K562 (cell line): ENCODE data around the gene FMO1. TPM values are rescaled to one million over a fixed set of nuclear protein-coding genes. Genes with fewer than 3 reads are reported as not detected.

Source experiments
- ATAC-seq: fragments of 200-7000 bp; cut with Tn5 transposase; 3 replicates; pipeline ENCODE4 v1.9.1; 2020; ENCODE audit warnings: moderate library complexity
- BruUV-seq: library from RNA; stranded (reverse); fragments of 400-500 nt; replicated peaks from 2 replicates; lab custom pipeline; 2021; lab: Mats Ljungman, UMichigan
- CTCF ChIA-PET: fragments of 300-600 bp; formaldehyde crosslinking; extraction: SDS; loops from one replicate; lab custom pipeline; 2021; ENCODE audit warnings: low intra/inter-chr PET ratio; lab: Yijun Ruan, JAX
- POLR2A ChIA-PET: fragments of 300-600, 350-650 bp; sonication (Branson Sonifier 250); formaldehyde crosslinking; extraction: SDS; loops from one replicate; lab custom pipeline; 2021; ENCODE audit warnings: antibody characterized with exemption, inconsistent platforms; lab: Yijun Ruan, JAX
- DNase-seq, 4 experiments: peaks; one replicate each; pipeline versions ENCODE4 v3.0.0 to v3.0.0-alpha.2; 2011 to 2018; ENCODE audit warnings: low spot score in 3 of 4, mixed read lengths in 3 of 4; ENCODE audit errors: extremely low read depth in 1 of 4
- FAIRE-seq: peaks from 2 replicates; lab custom pipeline; 2011; peaks lifted over from hg19 to GRCh38; lab: Jason Lieb, UNC
- H2AFZ ChIP-seq: 2 replicates; pipeline ENCODE4 v1.6.0; 2011; ENCODE audit warnings: low read depth, low read length, control low read depth, inconsistent platforms
- H3K27ac ChIP-seq: fragments of 200-600 bp; 3 replicates; pipeline ENCODE4 v1.8.0; 2011; ENCODE audit warnings: low read depth, mild to moderate bottlenecking, control low read depth, inconsistent platforms, low read length, moderate library complexity, mixed read lengths; ENCODE audit errors: extremely low read depth
- H3K27me3 ChIP-seq, 2 experiments: fragments of 300-600 bp in 1 of 2; 2 replicates in 1 of 2; 3 replicates in 1 of 2; pipeline versions ENCODE4 v1.6.0 to v1.8.0; 2011; ENCODE audit warnings: inconsistent platforms in 2 of 2, low read length in 2 of 2, mild to moderate bottlenecking in 1 of 2, mixed read lengths in 1 of 2, moderate library complexity in 1 of 2; ENCODE audit not compliant: control insufficient read depth in 2 of 2, insufficient read depth in 2 of 2
- H3K36me3 ChIP-seq: fragments of 300-600 bp; 3 replicates; pipeline ENCODE4 v1.8.0; 2011; ENCODE audit warnings: mild to moderate bottlenecking, low read length, inconsistent platforms; ENCODE audit not compliant: control insufficient read depth, insufficient read depth
- H3K4me1 ChIP-seq, 2 experiments: fragments of 200-600 bp in 1 of 2; replicated peaks in 1 of 2; 2 replicates in 1 of 2; 3 replicates in 1 of 2; pipeline versions ENCODE4 v1.5.1 to v1.8.0; 2011; ENCODE audit warnings: inconsistent platforms in 2 of 2, low read length in 2 of 2, mild to moderate bottlenecking in 1 of 2, mixed read lengths in 1 of 2, moderate library complexity in 1 of 2; ENCODE audit not compliant: control insufficient read depth in 2 of 2, insufficient read depth in 2 of 2
- H3K4me2 ChIP-seq: 2 replicates; pipeline ENCODE4 v1.6.1; 2011; ENCODE audit warnings: low read length, control low read depth, inconsistent platforms, mixed read lengths; ENCODE audit not compliant: insufficient read depth
- H3K4me3 ChIP-seq: fragments of 200-600 bp; sonication (generic), shearing (Covaris generic); 2 replicates; pipeline ENCODE4 v1.5.1; 2016; ENCODE audit warnings: control low read depth, inconsistent platforms
- H3K79me2 ChIP-seq: fragments of 200-600 bp; 3 replicates; pipeline ENCODE4 v1.8.0; 2011; ENCODE audit warnings: low read length, inconsistent platforms; ENCODE audit not compliant: control insufficient read depth, insufficient read depth
- H3K9ac ChIP-seq, 2 experiments: 2 replicates each; pipeline versions ENCODE4 v1.6.0 to v1.6.1; 2011; ENCODE audit warnings: low read depth in 2 of 2, low read length in 2 of 2, control low read depth in 1 of 2, inconsistent platforms in 1 of 2, mild to moderate bottlenecking in 1 of 2, mixed read lengths in 1 of 2; ENCODE audit not compliant: insufficient read depth in 1 of 2
- H3K9me1 ChIP-seq: one replicate; pipeline ENCODE4 v1.6.0; 2011; ENCODE audit warnings: inconsistent platforms, mild to moderate bottlenecking, low read length, moderate library complexity; ENCODE audit not compliant: control insufficient read depth, insufficient read depth
- H3K9me3 ChIP-seq: replicated peaks from 2 replicates; pipeline ENCODE4 v1.5.1; 2011; ENCODE audit warnings: low read depth, low read length, inconsistent platforms; ENCODE audit not compliant: control insufficient read depth, insufficient read depth
- H4K20me1 ChIP-seq: replicated peaks from 2 replicates; pipeline ENCODE4 v1.6.1; 2011; ENCODE audit warnings: low read length, inconsistent platforms, mixed read lengths; ENCODE audit not compliant: control insufficient read depth, insufficient read depth
- ATF7 ChIP-seq: fragments of 450-650 bp; IDR thresholded peaks from 2 replicates; pipeline ENCODE4 v1.7.1; 2014; ENCODE audit warnings: mild to moderate bottlenecking, moderate library complexity
- DACH1 ChIP-seq: fragments of 450-650 bp; IDR thresholded peaks from 2 replicates; pipeline ENCODE4 v1.6.1; 2018; ENCODE audit not compliant: partially characterized antibody
- MNT ChIP-seq, 2 experiments: fragments of 450-650 bp; conservative IDR thresholded peaks; 2 replicates each; pipeline ENCODE4 v1.6.1; 2017; ENCODE audit warnings: mild to moderate bottlenecking in 2 of 2, moderate library complexity in 2 of 2
- PHF21A ChIP-seq: fragments of 450-650 bp; IDR thresholded peaks from 2 replicates; pipeline ENCODE4 v1.6.1; 2017; ENCODE audit warnings: low read depth, borderline replicate concordance
- RERE ChIP-seq: sonication (generic); formaldehyde crosslinking; IDR thresholded peaks from 2 replicates; pipeline ENCODE4 v1.8.0; 2023; ENCODE audit warnings: missing genetic modification reagents, mild to moderate bottlenecking, borderline replicate concordance
- SMAD2 ChIP-seq: fragments of 150-350 bp; IDR thresholded peaks from 2 replicates; pipeline ENCODE4 v1.6.1; 2014; ENCODE audit warnings: low read depth, mild to moderate bottlenecking, low read length
- U2AF1 ChIP-seq: fragments of 200-400 bp; formaldehyde crosslinking; optimal IDR thresholded peaks from 2 replicates; pipeline ENCODE3; 2017; ENCODE audit warnings: mild to moderate bottlenecking, low read depth, low read length, moderate library complexity
- ZNF449 ChIP-seq: fragments of 250-450 bp; sonication (Bioruptor Pico); IDR thresholded peaks from 2 replicates; pipeline ENCODE4 v1.8.0; 2022; ENCODE audit warnings: moderate library complexity, mild to moderate bottlenecking, inconsistent platforms
- ZNF592 ChIP-seq: fragments of 450-650 bp; IDR thresholded peaks from 2 replicates; pipeline ENCODE4 v1.6.1; 2017; ENCODE audit warnings: antibody characterized with exemption, mild to moderate bottlenecking
- ZSCAN29 ChIP-seq: fragments of 450-650 bp; IDR thresholded peaks from 2 replicates; pipeline ENCODE4 v1.6.1; 2017
- WGBS: fragments of 100-300 bp; shearing (Covaris generic); methylation state at CpG from one replicate; pipeline ENCODE4 v1.1.6; 2016; ENCODE audit warnings: low coverage, mixed read lengths; ENCODE audit not compliant: insufficient coverage; ENCODE audit errors: missing lambda C conversion rate; 5-methylcytosine and 5-hydroxymethylcytosine counted together
- in situ Hi-C: fragments of 300-500 bp; cut with MboI; formaldehyde crosslinking; loops from 4 replicates; pipeline ENCODE4 v1.15.0; 2018; ENCODE audit warnings: inconsistent platforms, mixed read lengths
- intact Hi-C: fragments of 100-400 bp; cut with micrococcal nuclease; formaldehyde crosslinking; loops from 2 replicates; pipeline ENCODE4 v1.14.2; 2022
- polyA plus RNA-seq, 8 experiments: library from polyadenylated mRNA; depleted of rRNA in 4 of 8; stranded (reverse) in 5 of 8; unstranded in 3 of 8; fragments of >200 nt; fragmentation: Nextera tagmentation in 2 of 8; fragmentation: Illumina TruSeq in 1 of 8; extraction: Ambion mirVana in 2 of 8; extraction: Trizol in 1 of 8; gene quantifications; 2 replicates each; pipeline versions ENCODE4 v1.2.1 to v1.2.3, GENCODE V29; 2011 to 2014; ENCODE audit warnings: inconsistent platforms in 1 of 8, missing spikeins in 1 of 8
- total RNA-seq, 7 experiments: library from RNA; depleted of rRNA in 6 of 7; stranded (reverse); fragments of >200 nt in 6 of 7; fragmentation: Illumina TruSeq in 2 of 7; extraction: Trizol in 2 of 7; gene quantifications; 2 replicates each; pipeline versions ENCODE4 v1.2.1 to v1.2.3, GENCODE V29; 2011 to 2021; ENCODE audit warnings: low replicate concordance in 1 of 7

FMO1 gene
- total and polyA plus RNA-seq, 9 of the 15 experiments (the other 6 are each of a cell fraction or from before 2014, with no cell fraction given): not detected

- Histone ChIP-seq H3K4me1 (no peaks in the 10 kb centered on the region), H3K9me1 (no peaks in the 10 kb centered on the region), H4K20me1 (no peaks in the 10 kb centered on the region), H3K27ac (no peak overlapping the region), H3K4me2 (no peak overlapping the region), H3K9me3 (no peaks in the 10 kb centered on the region), H3K79me2 (no peaks in the 10 kb centered on the region), H3K36me3 (no peaks in the 10 kb centered on the region), H3K27me3 (no peaks in the 10 kb centered on the region; a peak in 1 of 5 replicates), H3K9ac (no peak overlapping the region), H3K4me3 (no peak overlapping the region), H2AFZ (no peak overlapping the region)
- FAIRE-seq: no peak
- intact Hi-C loops: no loop called here
- DNase-seq: no peak
- POLR2A ChIA-PET: no interaction called here
- in situ Hi-C loops: no loop called here
- BruUV-seq: no TSS peak
- WGBS: 0% methylated on average over 1 of the region's 1 CpG
- CTCF ChIA-PET: no interaction called here
- ATAC-seq: no peak
- no peak for TF ChIP-seq ZNF592
- no peak for TF ChIP-seq PHF21A
- TF ChIP-seq ZSCAN29: no peak
- TF ChIP-seq SMAD2: no peak
- TF ChIP-seq ATF7: no peak
- TF ChIP-seq U2AF1: no peak
- TF ChIP-seq RERE (CRISPR knock-in tag): no peak
- TF ChIP-seq MNT (conservative IDR thresholded peaks at IDR 0.05): no peak
- TF ChIP-seq DACH1: no peak
- TF ChIP-seq ZNF449 (CRISPR knock-in tag): no peak
Measured at GRCh38 chr1:171292799-171293198, 44.5 kb downstream of the FMO1 start.
